RWPE1 (cell line): Measurements from ENCODE around the gene ZNF860.

Source experiments
- CTCF ChIA-PET: fragments of 350-600 bp; sonication (Branson Sonifier 250); formaldehyde crosslinking; extraction: SDS; loops from one replicate; lab custom pipeline; 2021; lab: Yijun Ruan, JAX
- POLR2A ChIA-PET: fragments of 400-600 bp; formaldehyde crosslinking; extraction: SDS; loops from one replicate; lab custom pipeline; 2020; ENCODE audit warnings: antibody characterized with exemption; ENCODE audit not compliant: low non-redundant PET; lab: Yijun Ruan, JAX
- DNase-seq: peaks from one replicate; pipeline ENCODE4 v3.0.0; 2012; ENCODE audit warnings: low spot score
- H3K27ac ChIP-seq: fragments of 450-650 bp; 2 replicates; pipeline ENCODE4 v1.5.1; 2017
- TF ChIP-seq, protein P1 (sequence below): fragments of 450-650 bp; conservative IDR thresholded peaks from 2 replicates; pipeline ENCODE4 v1.5.1; 2017; ENCODE audit warnings: low read depth, mild to moderate bottlenecking

The ZNF860 gene

GRCh38 chr3:31981206-31982181 is at the start of gene ZNF860, which contains the start of gene OSBPL10:
ZNF860 (plus strand) TSS chr3:31981750; CDS start chr3:31989080, 7,330 bp downstream.
OSBPL10 (minus strand) TSS chr3:31981262; CDS start chr3:31981179, 83 bp downstream.
- peak; percentile 70 for DNase-seq
- H3K27ac ChIP-seq, result peak within 1 kb of the TSS; percentile 99
- CTCF ChIA-PET, result no interaction called here
- TF ChIP-seq, protein P1, sequence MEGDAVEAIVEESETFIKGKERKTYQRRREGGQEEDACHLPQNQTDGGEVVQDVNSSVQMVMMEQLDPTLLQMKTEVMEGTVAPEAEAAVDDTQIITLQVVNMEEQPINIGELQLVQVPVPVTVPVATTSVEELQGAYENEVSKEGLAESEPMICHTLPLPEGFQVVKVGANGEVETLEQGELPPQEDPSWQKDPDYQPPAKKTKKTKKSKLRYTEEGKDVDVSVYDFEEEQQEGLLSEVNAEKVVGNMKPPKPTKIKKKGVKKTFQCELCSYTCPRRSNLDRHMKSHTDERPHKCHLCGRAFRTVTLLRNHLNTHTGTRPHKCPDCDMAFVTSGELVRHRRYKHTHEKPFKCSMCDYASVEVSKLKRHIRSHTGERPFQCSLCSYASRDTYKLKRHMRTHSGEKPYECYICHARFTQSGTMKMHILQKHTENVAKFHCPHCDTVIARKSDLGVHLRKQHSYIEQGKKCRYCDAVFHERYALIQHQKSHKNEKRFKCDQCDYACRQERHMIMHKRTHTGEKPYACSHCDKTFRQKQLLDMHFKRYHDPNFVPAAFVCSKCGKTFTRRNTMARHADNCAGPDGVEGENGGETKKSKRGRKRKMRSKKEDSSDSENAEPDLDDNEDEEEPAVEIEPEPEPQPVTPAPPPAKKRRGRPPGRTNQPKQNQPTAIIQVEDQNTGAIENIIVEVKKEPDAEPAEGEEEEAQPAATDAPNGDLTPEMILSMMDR, result no peak
- POLR2A ChIA-PET, result no interaction called here

GRCh38 chr3:31932990-31933389 is 48.6 kb upstream of the ZNF860 start:
- TF ChIP-seq, protein P1, result no peak
- no peak for DNase-seq
- CTCF ChIA-PET, result no interaction called here
- POLR2A ChIA-PET, result no interaction called here
- H3K27ac ChIP-seq, result no peak overlapping the region

DNA sequence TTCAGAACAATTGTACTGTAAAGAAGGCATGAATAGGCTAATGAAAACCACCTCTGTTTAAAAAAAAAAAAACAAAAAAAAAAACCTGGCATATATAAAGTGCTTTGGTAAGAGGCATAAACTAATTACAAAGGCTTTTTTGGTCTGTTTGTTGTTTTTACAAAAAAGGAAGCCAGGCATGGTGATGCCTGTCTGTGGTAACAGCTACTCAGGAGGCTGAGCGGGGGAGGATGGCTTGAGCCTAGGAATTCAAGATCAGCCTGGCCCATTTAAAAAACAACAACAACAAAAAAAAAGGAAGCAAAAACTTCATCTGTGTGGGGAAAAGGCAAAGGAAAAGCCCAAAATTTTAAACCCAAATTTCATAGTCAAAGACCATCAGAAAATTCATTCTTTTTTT is 47.5 kb upstream of the ZNF860 start:
- TF ChIP-seq, protein P1, result no peak
- POLR2A ChIA-PET, result interaction anchor here (0.6 kb wide), 1 partner anchor 164 kb away, joined by 3 read pairs; no protein-coding TSS in a partner anchor
- no peak overlapping the region for H3K27ac ChIP-seq
- CTCF ChIA-PET, result no interaction called here
- DNase-seq, result no peak

GRCh38 chr3:31934866-31935265 is 46.7 kb upstream of the ZNF860 start:
- ChIA-PET POLR2A (no interaction called here), CTCF (no interaction called here)
- H3K27ac ChIP-seq, result no peak overlapping the region
- TF ChIP-seq, protein P1, result no peak
- no peak for DNase-seq

DNA sequence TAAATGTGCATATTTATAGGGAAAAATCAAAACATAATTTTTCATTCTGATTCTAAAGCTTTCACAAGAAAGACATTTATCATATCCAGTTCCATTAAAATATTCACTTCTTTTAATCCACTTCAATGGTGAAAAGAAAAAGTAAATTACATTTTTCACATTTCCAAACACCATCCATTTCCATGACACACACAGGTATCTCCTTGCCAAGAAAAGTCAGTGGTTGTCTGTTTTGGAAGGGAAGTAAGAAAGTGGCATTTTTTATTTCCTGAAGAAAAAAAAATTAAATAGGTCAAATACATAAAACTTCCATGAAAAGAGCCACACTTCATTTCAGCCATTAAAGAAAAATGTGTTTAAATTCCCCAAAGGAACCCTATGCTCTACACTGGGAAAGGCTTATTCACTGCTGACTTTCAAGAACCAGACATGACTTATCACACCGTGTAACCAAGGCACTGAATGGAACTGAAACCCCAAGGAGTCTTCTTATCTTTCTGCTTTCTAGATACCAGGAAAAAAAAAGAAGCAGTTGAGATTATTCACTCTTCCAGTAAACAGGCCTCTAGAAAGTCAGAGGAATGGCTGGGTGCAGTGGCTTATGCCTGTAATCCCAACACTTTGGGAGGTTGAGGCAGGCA is 45.0 kb upstream of the ZNF860 start:
- no peak for DNase-seq
- CTCF ChIA-PET, result interaction anchor here (0.6 to 0.7 kb wide), 3 partner anchors 59 to 1184 kb away, joined by 3 to 6 read pairs (median 3); no protein-coding TSS in a partner anchor
- TF ChIP-seq, protein P1, result no peak
- peak overlapping the region; percentile 83 for H3K27ac ChIP-seq
- POLR2A ChIA-PET, result no interaction called here

DNA sequence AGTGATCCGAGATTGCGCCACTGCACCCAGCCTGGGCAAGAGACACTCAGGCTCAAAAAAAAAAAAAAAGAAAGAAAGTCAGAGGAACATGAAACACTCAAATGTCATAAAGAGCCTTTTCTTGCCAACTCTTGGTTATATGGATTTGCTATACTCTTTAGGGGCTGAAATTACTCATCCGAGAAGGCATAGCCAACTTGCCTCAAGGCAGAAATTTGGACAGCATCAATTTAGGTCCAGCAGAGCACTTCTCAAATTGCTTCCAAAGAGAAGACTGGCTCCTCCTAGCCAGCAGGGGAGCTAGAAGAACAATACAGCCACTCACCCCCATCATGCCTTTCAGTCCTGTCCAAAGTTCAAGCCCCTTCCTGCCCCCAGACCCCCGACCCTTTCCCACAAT is 44.3 kb upstream of the ZNF860 start:
- TF ChIP-seq, protein P1, result peak; percentile 19
- ChIA-PET CTCF (interaction anchor here (0.7 kb wide), 1 partner anchor 757 kb away, joined by 3 read pairs; no protein-coding TSS in a partner anchor), POLR2A (no interaction called here)
- peak; percentile 39 for DNase-seq
- H3K27ac ChIP-seq, result peak overlapping the region; percentile 83
